Mammary epithelial cell (primary cell): Measurements from ENCODE around the gene NUP42.

Experiments
- EZH2 ChIP-seq: IDR thresholded peaks from 2 replicates; pipeline ENCODE4 v1.6.1; 2012; ENCODE audit warnings: low read length, inconsistent platforms, borderline replicate concordance
- TF ChIP-seq, protein P1 (sequence below), 2 donors: IDR thresholded peaks in 1 of 2; conservative IDR thresholded peaks in 1 of 2; 2 replicates each; pipeline ENCODE4 v1.5.1; 2011 to 2012; ENCODE audit warnings: inconsistent platforms in 2 of 2, low read length in 2 of 2, mild to moderate bottlenecking in 2 of 2, control low read depth in 1 of 2, low read depth in 1 of 2; ENCODE audit not compliant: insufficient read depth in 1 of 2; ENCODE audit errors: extremely low read depth in 1 of 2

DNA sequence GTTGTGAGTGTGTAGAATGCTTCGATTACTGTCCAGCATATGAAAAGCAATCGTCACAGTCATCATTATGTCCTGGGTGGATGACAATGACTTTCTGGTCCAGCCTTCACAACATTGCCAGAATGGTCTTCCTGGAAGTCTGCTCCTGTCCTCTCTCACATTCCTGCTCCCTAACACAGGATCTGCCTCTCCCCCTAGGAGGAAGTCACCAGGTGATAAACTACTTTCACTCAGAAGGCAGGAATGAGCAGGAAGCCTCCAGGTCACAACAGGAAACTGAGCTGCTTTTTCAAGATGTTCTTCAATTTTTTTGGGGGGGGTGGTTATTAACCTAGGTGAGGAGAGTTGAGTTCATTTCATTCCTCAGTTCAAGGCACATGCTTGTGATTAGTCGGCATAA is 51.1 kb downstream of the NUP42 start:
- TF ChIP-seq, protein P1, sequence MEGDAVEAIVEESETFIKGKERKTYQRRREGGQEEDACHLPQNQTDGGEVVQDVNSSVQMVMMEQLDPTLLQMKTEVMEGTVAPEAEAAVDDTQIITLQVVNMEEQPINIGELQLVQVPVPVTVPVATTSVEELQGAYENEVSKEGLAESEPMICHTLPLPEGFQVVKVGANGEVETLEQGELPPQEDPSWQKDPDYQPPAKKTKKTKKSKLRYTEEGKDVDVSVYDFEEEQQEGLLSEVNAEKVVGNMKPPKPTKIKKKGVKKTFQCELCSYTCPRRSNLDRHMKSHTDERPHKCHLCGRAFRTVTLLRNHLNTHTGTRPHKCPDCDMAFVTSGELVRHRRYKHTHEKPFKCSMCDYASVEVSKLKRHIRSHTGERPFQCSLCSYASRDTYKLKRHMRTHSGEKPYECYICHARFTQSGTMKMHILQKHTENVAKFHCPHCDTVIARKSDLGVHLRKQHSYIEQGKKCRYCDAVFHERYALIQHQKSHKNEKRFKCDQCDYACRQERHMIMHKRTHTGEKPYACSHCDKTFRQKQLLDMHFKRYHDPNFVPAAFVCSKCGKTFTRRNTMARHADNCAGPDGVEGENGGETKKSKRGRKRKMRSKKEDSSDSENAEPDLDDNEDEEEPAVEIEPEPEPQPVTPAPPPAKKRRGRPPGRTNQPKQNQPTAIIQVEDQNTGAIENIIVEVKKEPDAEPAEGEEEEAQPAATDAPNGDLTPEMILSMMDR (conservative IDR thresholded peaks at IDR 0.05 in 1 of 2, IDR thresholded peaks at IDR 0.05 in 1 of 2; ENCODE audit: extremely low read depth in 1 of 2, insufficient read depth in 1 of 2, low read depth in 1 of 2, low read length in 2 of 2) = no peak
- no peak for TF ChIP-seq EZH2
